Osteocyte (in vitro differentiated cells): ENCODE data around the gene DUSP15. TPM values are rescaled to one million over a fixed set of nuclear protein-coding genes. Genes with fewer than 3 reads are reported as not detected.
A peak's percentile ranks its signal among the peaks of the same experiment; 100 is the strongest.

Source experiments
- DNase-seq: peaks from one replicate; pipeline ENCODE4 v3.0.0; 2021; ENCODE audit warnings: mixed read lengths; ENCODE audit not compliant: unreplicated experiment; ENCODE audit errors: extremely low spot score
- H3K27ac Mint-ChIP-seq: one replicate; pipeline ENCODE4 v1.8.0; 2021; ENCODE audit warnings: mild to moderate bottlenecking, mixed read lengths; ENCODE audit not compliant: unreplicated experiment
- H3K27me3 Mint-ChIP-seq: one replicate; pipeline ENCODE4 v1.8.0; 2021; ENCODE audit warnings: mixed read lengths; ENCODE audit not compliant: unreplicated experiment
- H3K36me3 Mint-ChIP-seq: one replicate; pipeline ENCODE4 v1.8.0; 2021; ENCODE audit warnings: mixed read lengths; ENCODE audit not compliant: unreplicated experiment
- H3K4me1 Mint-ChIP-seq: one replicate; pipeline ENCODE4 v1.8.0; 2021; ENCODE audit warnings: mixed read lengths; ENCODE audit not compliant: unreplicated experiment
- H3K4me3 Mint-ChIP-seq: one replicate; pipeline ENCODE4 v1.8.0; 2021; ENCODE audit warnings: mild to moderate bottlenecking, moderate library complexity, mixed read lengths; ENCODE audit not compliant: unreplicated experiment
- H3K9me3 Mint-ChIP-seq: one replicate; pipeline ENCODE4 v1.8.0; 2021; ENCODE audit warnings: mixed read lengths; ENCODE audit not compliant: unreplicated experiment
- total RNA-seq: library from RNA; stranded (reverse); gene quantifications from 2 replicates; pipeline ENCODE4 v1.2.1, GENCODE V29; 2021
- TF ChIP-seq, protein P1 (sequence below): fragments of 200-600 bp; sonication (generic); IDR thresholded peaks from 2 replicates; pipeline ENCODE4 v1.5.0; 2021; ENCODE audit warnings: antibody characterized with exemption, mild to moderate bottlenecking, moderate library complexity

Gene DUSP15
- total RNA-seq, 1 donor from 2014 or later: 3.2 TPM

DNA sequence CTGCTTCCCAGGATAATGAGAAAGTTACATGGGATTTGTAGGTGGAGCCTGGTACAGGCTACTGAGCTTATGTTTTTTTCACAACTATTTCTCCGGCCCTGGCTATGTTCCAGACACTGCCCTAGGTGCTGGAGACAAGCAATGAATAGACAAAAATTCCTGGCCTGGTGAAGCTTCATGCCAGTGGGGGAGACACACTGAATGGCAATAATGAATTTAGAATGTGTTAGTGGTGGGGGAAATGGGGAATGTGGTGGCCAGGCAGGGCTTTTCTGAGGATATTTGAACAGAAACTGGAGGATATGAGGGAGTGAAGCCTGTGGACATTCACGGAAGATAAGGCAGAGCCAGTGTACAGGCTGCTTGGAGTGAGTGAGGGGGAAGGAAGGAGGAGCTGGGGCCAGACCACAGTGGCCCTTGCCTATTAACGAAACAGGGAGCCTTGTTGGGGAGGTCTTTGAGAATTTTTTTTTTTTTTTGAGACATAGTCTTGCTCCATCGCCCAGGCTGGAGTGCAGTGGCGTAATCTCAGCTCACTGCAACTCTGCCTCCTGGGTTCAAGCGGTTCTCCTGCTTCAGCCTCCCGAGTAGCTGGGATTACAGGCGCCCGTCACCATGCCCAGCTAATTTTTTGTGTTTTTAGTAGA is 31.6 kb downstream of the DUSP15 start:
- DNase-seq: no peak
- Mint-ChIP-seq H3K4me3 (no peak overlapping the region), H3K9me3 (no peaks in the 10 kb centered on the region)

DNA sequence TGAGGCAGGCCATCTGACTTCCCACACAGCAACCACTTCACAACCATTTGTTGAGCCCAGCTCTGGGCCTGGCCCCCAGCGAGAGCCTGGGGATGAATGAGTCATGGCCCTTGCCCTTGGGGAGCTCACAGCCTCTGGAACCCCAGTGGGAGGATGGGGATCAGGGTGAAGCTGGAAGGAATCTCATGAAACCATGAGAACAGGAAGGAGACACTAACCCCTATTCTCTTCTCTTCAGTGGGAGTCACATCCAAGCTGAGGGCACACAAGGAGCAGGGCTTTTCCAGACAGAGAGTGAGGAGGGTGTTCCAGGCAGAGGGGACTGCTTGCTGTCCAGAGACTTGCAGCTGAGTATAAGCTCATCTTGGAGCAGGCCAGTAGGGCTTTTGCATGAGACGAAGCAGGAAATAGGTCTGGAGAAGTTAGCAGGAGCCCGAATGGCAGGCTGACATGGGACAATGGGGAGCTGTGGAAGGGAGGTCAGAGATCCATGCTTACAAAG is 32.4 kb downstream of the DUSP15 start:
- Mint-ChIP-seq H3K27me3 (no peaks in the 10 kb centered on the region), H3K4me3 (no peak overlapping the region), H3K36me3 (no peaks in the 10 kb centered on the region), H3K9me3 (no peaks in the 10 kb centered on the region), H3K27ac (no peak overlapping the region), H3K4me1 (peaks cover 29% of the 10 kb centered on the region)
- TF ChIP-seq, protein P1, sequence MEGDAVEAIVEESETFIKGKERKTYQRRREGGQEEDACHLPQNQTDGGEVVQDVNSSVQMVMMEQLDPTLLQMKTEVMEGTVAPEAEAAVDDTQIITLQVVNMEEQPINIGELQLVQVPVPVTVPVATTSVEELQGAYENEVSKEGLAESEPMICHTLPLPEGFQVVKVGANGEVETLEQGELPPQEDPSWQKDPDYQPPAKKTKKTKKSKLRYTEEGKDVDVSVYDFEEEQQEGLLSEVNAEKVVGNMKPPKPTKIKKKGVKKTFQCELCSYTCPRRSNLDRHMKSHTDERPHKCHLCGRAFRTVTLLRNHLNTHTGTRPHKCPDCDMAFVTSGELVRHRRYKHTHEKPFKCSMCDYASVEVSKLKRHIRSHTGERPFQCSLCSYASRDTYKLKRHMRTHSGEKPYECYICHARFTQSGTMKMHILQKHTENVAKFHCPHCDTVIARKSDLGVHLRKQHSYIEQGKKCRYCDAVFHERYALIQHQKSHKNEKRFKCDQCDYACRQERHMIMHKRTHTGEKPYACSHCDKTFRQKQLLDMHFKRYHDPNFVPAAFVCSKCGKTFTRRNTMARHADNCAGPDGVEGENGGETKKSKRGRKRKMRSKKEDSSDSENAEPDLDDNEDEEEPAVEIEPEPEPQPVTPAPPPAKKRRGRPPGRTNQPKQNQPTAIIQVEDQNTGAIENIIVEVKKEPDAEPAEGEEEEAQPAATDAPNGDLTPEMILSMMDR: no peak
- no peak for DNase-seq

More for the DNA sequence above, 31.6 kb downstream of the DUSP15 start:
- H3K27me3 Mint-ChIP-seq: no peaks in the 10 kb centered on the region
- TF ChIP-seq, protein P1: no peak
- H3K27ac Mint-ChIP-seq: no peak overlapping the region
- H3K36me3 Mint-ChIP-seq: no peaks in the 10 kb centered on the region
- H3K4me1 Mint-ChIP-seq: peaks cover 36% of the 10 kb centered on the region

DNA sequence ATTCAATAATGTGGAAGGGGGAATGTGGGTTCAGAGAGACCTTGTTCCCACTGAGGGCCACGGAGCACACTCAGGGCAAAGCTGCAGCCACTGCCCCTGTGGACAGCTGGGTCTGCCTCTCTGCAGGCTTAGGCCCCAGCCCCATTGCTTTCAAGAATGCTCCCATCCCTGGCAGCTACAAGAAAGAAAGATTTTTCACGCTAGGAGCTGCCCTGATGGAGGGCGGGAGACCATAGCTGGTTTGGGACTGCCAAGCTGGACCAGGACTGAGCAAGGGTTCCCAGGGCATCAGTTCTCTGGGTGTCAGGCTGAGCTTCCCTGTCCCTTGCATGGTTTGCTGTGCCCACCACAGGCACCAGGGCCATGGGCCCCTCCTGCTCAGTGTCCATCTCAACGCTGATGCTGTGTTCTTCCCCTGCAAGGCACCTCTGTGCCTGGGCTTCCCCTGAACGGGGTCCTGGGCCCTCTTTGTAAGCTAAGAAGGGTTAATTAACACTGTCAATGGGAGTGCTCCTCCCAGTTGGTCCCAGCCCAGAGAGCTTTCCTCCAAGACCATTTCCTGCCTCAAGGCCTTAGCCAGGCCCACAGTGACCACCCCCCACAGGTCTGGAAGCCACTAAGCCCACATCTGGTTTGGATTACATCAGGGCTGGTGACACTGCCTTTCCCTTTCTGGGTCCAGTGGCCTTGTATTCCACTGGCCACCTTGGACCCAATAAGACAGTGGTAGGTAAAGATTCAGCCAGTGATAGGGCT is 33.3 kb downstream of the DUSP15 start:
- TF ChIP-seq, protein P1: no peak
- Mint-ChIP-seq H3K27me3 (no peaks in the 10 kb centered on the region), H3K36me3 (no peaks in the 10 kb centered on the region), H3K9me3 (no peaks in the 10 kb centered on the region), H3K4me1 (peaks cover 20% of the 10 kb centered on the region), H3K27ac (peak overlapping the region; percentile 41), H3K4me3 (no peak overlapping the region)
- no peak for DNase-seq

DNA sequence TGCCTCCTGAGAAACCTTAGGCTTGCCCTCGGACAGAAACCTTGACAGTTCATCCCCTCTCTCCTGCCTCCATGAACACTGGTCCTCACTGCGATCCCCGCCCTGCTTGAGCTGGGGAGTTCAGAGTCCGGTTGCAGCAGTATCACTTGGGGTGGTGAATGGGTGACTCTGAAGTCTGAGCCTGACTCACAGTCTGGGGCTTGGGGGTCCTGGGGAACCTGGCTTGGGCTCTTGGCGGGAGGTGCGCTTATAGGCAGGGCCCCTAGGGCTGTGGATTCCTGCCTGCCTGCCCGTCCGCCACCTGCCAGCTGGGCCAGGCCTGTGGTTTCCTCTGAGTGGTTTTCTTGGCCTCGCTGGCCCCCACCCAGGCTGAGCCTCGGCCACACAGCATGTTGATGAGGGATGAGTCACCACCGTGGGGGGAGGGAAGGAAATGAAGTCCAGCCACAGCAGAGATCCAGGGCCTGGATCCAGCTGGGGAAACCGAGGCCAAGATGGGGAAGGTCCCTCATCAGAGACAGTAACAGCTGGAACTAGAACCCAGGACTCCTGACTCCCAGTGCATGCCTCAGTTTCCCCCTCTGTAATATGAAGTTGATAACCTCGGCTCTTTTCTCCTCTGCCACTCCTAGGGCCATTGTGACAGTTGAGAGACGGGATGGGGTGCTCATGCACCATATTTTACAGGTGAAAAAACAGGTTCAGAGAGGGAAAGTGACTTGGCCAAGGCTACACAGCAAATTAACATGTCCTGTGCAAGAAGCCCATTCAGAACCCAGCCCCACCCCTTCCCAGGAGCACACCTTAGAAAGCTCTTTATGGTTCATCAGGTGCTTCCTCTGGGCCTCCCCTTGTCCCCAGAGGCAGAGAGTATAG is 34.1 kb downstream of the DUSP15 start:
- Mint-ChIP-seq H3K4me3 (no peak overlapping the region), H3K27ac (no peak overlapping the region), H3K4me1 (peaks cover 12% of the 10 kb centered on the region), H3K36me3 (no peaks in the 10 kb centered on the region), H3K9me3 (no peaks in the 10 kb centered on the region), H3K27me3 (no peaks in the 10 kb centered on the region)
- TF ChIP-seq, protein P1: no peak
- peak; percentile 93 for DNase-seq
